Skeletal muscle tissue (tissue), 4 donors: ENCODE results near the gene CDC14B. TPM values are rescaled to one million over a fixed set of nuclear protein-coding genes. Genes with fewer than 3 reads are reported as not detected.
"Not testable (repeated sequence)": the region's sequence is repeated elsewhere in the genome, so short reads cannot be mapped to it uniquely, and the experiment has no call there.

Experiments
- H3K27ac ChIP-seq: one replicate; pipeline ENCODE4 v1.7.0; 2013; ENCODE audit warnings: mild to moderate bottlenecking, low read depth, low read length, inconsistent platforms
- H3K27me3 ChIP-seq, 3 donors: one replicate each; pipeline ENCODE4 v1.7.0; 2013; ENCODE audit warnings: low read length in 3 of 3; ENCODE audit not compliant: control insufficient read depth in 3 of 3, insufficient read depth in 3 of 3
- H3K36me3 ChIP-seq, 3 donors: one replicate each; pipeline ENCODE4 v1.7.0; 2013; ENCODE audit warnings: low read length in 3 of 3; ENCODE audit not compliant: control insufficient read depth in 3 of 3, insufficient read depth in 3 of 3
- H3K4me1 ChIP-seq, 3 donors: one replicate each; pipeline ENCODE4 v1.7.0; 2013; ENCODE audit warnings: low read length in 3 of 3, mild to moderate bottlenecking in 3 of 3; ENCODE audit not compliant: control insufficient read depth in 3 of 3, insufficient read depth in 3 of 3
- H3K4me3 ChIP-seq, 3 donors: one replicate each; pipeline ENCODE4 v1.7.0; 2013; ENCODE audit warnings: low read length in 3 of 3
- H3K9ac ChIP-seq, 3 donors: one replicate each; pipeline ENCODE4 v1.7.0; 2013; ENCODE audit warnings: low read length in 3 of 3, mild to moderate bottlenecking in 3 of 3, moderate library complexity in 2 of 3, low read depth in 1 of 3
- H3K9me3 ChIP-seq, 3 donors: one replicate each; pipeline ENCODE4 v1.7.0; 2013; ENCODE audit warnings: low read length in 3 of 3; ENCODE audit not compliant: control insufficient read depth in 3 of 3
- total RNA-seq: library from RNA; depleted of rRNA; stranded (reverse); fragments of >200 nt; gene quantifications from one replicate; pipeline ENCODE4 v1.2.3, GENCODE V29; 2014
- donor health status: Osteomylitis.

CDC14B gene
- total RNA-seq, 1 donor from 2014 or later, result 45.9 TPM

DNA sequence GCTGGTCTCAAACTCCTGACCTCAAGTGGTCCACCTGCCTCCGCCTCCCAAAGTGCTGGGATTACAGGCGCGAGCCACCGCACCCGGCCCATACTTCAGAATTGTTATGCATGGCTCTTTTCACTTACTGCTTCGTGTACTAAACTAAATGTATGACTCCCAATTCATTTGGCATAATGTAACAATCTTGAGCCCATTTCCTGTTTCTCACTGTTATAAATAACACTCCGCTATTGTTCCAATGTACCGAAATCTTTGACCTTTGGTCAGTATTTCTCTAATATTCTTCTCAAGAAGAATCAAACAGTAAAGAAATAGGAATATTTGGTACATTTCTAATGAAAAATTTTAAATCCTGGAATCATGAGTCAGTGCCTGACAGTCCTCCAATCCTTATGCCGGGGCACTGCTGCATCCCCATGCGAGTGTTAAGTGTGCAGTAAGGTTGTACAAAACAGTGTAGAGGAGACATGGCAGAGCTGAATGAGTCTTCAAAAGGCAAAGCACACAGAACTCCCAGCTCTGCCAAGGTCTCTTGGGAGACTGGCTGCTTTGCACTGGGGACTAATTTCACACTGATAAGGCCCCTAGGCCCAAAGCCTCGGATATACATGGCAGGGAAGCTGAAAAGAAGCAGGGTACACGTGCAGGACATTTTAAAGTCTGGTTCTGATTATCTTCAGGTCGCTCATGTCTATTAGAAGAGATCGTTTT, 111.3 kb downstream of the CDC14B start:
- Histone ChIP-seq H3K4me1 (peaks cover 0 to 6% (median under 1%) of the 10 kb centered on the region in 3 donors), H3K4me3 (no peak overlapping the region), H3K27ac (no peak overlapping the region), H3K36me3 (peaks cover 0 to 2% (median 0%) of the 10 kb centered on the region in 3 donors), H3K27me3 (no peaks in the 10 kb centered on the region), H3K9ac (no peak overlapping the region), H3K9me3 (no peaks in the 10 kb centered on the region)

DNA sequence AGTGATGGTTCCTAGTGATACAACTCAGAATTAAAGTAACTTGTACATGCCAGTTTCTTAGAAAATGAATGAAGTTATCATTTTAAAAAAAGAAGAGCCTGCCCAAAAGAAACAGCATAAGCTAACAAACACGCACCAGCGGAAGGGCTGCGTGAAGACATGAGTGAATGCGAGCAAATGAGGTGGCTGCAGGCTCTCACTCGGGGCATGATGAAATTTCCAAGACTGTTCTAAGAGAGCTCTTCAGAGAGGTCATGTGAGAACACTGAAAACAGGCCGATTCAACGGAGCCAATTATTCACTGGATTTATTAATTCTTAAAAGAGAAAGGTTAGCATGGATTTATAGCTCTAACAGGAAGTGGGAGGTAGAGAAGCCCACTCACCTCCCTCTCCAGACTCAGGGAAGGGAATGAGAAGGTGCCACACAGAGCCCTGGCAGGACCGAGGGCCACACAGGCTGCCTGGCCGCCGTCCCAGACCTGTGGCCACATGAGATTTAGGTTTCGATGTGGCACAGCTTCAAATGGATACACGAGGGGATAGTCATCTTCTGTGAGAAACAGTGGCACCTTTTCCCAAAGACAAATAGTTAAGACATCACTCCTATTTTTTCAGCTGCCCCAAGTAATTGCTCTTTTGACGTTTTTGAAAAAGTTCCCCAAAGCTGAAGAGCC, 114.2 kb downstream of the CDC14B start:
- H3K27ac ChIP-seq, result no peak overlapping the region
- no peaks in the 10 kb centered on the region for H3K36me3 ChIP-seq
- no peak overlapping the region for H3K4me3 ChIP-seq
- no peak overlapping the region for H3K9ac ChIP-seq
- no peaks in the 10 kb centered on the region for H3K9me3 ChIP-seq
- H3K4me1 ChIP-seq, result peaks cover 0 to 4% (median 0%) of the 10 kb centered on the region in 3 donors
- H3K27me3 ChIP-seq, result no peaks in the 10 kb centered on the region

DNA sequence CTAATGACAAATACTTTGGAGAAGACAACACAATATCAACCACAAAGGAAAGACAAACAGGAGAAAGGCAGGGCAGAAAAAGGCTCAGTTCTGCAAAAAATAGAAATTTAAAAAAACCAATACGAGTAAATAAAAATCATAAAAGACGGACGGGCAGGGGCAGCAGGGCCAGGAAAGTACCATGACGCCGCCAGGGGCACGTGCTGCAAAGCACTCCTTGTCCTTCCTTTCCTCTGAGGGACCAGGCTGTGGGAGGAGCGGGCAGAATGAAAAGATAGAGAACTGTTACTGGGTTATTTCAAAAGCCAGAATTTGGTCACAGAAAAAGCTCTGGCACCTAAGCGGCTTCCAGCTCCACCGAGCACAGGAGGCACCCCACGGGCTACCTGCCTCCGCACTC, 115.7 kb downstream of the CDC14B start:
- no peak overlapping the region for H3K9ac ChIP-seq
- H3K27ac ChIP-seq, result no peak overlapping the region
- H3K9me3 ChIP-seq, result no peaks in the 10 kb centered on the region
- no peak overlapping the region for H3K4me3 ChIP-seq
- H3K36me3 ChIP-seq, result no peaks in the 10 kb centered on the region
- H3K4me1 ChIP-seq, result peaks cover 0 to 4% (median 0%) of the 10 kb centered on the region in 3 donors
- H3K27me3 ChIP-seq, result no peaks in the 10 kb centered on the region

DNA sequence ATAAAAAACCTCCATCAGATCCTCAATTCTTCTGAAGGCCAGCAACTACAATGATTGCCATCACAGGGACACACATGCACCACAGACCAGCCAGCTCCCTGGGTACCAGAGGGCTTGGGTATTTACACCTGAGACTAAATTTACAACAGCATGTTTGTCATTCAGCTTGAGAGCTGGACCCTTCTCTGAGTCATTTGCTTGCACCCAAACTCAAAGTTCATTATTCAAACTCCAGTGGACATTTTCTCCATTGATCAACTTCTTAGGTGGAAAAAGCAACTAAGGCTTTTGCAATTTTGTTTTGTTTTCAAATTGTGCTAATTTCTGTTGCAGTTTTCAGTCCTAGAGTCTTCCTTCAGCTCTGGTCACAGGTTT, 116.3 kb downstream of the CDC14B start:
- H3K36me3 ChIP-seq, H3K9ac ChIP-seq, H3K27ac ChIP-seq, H3K27me3 ChIP-seq, H3K9me3 ChIP-seq, H3K4me1 ChIP-seq, H3K4me3 ChIP-seq: not testable (repeated sequence)

DNA sequence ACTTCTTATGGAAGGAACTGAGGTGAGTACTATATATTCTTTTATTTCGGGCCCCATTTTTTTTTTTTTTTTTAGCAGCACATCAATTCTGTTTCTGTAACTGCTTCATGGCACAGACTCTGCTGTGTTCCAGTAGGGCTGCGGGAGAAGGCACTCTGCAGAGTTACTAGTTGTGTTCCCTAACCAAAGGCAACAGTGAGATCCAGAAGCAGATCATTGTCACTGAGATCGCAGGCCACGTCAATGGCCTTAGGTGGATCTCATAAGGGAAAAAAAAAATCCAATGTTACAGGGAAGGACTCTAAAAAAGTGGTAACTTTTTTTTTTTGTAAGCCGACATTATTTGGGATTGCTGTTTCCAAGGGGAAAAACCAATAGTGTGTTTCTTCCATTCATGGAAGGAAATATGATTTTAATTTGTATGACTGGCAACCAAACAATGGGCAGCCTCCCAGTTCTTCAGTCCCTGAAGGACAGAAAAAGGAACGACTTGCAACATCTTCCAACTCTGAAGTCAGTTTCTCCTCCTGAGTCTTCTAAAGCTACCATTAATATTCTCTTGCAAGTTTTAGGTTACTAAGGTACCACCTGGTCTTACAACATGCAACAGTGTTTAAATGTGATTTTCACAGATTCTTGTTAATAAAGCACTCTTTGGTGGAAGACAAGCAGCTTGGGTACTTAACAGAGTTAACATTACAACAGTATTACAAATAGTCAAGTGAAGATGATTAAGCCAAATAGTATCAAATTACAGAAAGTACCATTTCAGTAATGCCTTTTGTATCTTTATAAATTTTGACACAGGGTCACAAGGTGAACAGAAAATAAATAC, 116.9 kb downstream of the CDC14B start:
- Histone ChIP-seq H3K4me3 (no peak overlapping the region), H3K27me3 (no peaks in the 10 kb centered on the region), H3K9ac (no peak overlapping the region), H3K27ac (peak overlapping the region; percentile 20), H3K4me1 (no peaks in the 10 kb centered on the region), H3K36me3 (no peaks in the 10 kb centered on the region), H3K9me3 (no peaks in the 10 kb centered on the region)

DNA sequence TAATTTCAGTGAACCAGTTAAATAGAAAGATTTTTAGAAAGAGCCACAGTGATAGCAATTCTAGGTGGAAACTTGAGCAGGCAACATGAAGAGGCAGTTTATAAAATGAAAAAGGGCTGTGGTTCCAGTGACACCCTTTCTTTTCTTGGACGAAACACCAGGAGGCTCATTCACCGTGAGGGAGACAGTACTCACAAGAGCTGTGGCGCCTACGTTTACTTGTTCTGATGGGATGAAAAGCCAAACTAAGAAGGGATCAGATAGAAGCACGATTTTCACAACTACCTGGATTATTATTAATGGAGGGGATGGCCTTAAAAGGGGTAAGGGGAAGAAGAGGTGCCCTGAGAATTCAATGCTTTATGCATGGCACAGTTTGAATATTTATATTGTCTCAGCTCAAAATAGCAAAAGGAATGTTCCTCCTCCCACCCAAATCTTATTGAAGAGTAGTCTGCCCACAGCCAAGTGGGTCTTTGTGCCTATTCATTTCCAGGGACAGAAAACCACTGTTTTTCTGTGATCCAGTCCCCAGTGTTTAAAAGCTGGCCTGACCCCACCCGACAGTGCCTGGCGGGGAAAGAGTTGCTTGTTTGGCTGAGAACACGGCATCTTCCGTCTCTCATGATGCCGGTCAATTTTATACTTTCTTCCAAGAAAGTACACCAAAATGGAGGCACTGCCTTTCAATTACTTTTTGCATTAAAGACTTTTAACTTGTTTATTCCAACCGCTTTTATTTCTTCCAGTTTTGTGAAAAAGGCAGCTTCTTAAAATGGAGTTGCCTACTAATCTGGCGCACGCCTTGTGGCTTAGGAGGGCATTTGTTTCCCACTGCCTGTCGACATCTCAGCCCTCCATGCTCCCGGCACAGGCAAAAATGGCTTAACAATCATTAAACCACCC, 117.8 kb downstream of the CDC14B start:
- H3K4me1 ChIP-seq, result no peaks in the 10 kb centered on the region
- H3K9me3 ChIP-seq, result no peaks in the 10 kb centered on the region
- H3K27me3 ChIP-seq, result no peaks in the 10 kb centered on the region
- no peak overlapping the region for H3K4me3 ChIP-seq
- peak overlapping the region; percentile 20 for H3K27ac ChIP-seq
- H3K36me3 ChIP-seq, result no peaks in the 10 kb centered on the region
- H3K9ac ChIP-seq, result no peak overlapping the region

DNA sequence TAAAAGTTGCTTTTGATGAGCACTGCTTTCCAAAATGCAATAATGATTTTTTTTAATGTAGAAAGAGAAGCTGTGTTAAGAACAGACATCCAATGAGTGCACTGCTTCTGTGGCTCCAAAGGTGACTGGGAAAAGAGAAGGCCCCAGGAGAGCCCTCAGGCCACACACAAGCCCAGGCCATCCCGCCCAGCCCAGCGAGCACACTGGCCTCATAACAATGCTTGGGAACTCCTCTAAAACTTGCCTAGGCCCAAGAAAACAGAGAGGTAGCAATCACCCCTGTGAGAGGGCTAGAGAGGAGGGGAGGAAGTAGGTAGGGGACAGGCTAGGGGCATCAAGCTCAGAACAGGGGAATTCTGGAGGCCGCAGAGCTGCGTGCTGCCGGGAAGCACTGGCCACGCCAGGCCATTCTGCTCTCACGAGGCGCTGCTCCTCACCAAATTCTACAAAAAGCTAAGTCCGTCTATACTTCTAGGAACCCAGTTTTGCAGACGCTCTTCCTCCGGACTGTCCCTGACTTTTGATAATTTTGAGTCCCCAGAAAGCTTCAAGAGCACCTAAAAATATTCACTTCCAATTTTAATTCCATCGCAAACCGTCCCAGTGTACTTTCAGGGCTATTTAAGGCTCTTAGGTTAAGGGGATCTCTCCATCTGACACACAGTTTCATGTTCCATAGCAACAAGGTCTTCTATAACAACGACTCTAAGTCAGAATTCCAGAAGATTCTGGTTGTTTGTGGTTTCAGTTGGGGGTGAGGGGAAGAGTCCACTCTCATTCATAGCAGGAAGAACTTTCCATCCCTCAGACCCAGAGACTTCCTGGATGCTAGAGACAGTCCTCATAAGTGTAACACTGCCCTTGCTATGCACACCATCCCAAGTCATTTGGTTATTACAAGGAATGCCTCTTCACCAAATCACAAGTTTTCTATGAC, 118.7 kb downstream of the CDC14B start:
- no peak overlapping the region for H3K27ac ChIP-seq
- H3K4me1 ChIP-seq, result no peaks in the 10 kb centered on the region
- no peak overlapping the region for H3K9ac ChIP-seq

DNA sequence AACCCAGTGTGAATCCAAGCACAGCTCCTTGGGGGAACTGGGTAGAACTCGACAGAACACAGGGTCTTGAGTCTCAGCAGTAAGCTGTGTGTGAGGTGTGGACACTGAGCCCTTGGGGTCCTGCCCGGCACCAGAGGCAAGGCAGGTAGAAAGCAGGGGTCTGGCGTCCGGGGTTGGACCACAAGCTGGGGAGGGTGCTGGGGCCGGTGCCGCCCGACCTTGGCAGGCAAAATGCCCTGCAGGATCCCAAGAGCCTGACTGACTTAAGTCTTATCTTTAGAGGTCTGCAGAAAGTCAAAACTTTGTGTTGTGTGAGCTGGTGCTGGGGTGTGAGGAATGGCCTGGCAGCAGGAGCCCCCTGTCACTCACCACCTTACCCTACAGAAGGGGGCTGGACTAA, 120.4 kb downstream of the CDC14B start:
- H3K27ac ChIP-seq, result no peak overlapping the region
- H3K4me3 ChIP-seq, result no peak overlapping the region
- H3K9ac ChIP-seq, result no peak overlapping the region
- peaks cover 0 to under 1% (median 0%) of the 10 kb centered on the region in 3 donors for H3K36me3 ChIP-seq
- H3K4me1 ChIP-seq, result peaks cover 0 to 2% (median 0%) of the 10 kb centered on the region in 3 donors
- no peaks in the 10 kb centered on the region for H3K9me3 ChIP-seq
- no peaks in the 10 kb centered on the region for H3K27me3 ChIP-seq

More for the DNA sequence above, 118.7 kb downstream of the CDC14B start:
- no peaks in the 10 kb centered on the region for H3K27me3 ChIP-seq
- no peaks in the 10 kb centered on the region for H3K9me3 ChIP-seq
- H3K36me3 ChIP-seq, result no peaks in the 10 kb centered on the region
- no peak overlapping the region for H3K4me3 ChIP-seq

DNA sequence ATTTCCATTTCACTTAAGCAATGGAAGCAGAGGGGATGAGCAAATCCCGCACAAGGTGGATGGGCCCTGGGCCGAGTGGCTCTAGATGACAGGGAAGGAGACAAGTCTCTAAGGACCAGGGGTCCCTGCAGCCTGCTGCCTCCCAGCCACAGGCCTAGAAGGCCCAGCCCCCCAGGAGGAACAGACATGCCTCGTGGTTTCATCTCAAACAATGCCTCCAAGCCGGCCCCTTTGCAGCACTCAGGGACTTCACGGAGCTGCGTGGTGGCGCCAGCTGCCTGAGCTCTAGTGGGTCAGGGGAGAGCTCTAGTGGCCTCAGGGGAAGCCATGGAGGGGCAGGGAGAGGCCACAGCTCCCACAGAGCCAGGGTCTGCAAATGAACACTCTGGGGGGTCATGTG, 120.8 kb downstream of the CDC14B start:
- Histone ChIP-seq H3K27ac (no peak overlapping the region), H3K36me3 (peaks cover 0 to 3% (median 0%) of the 10 kb centered on the region in 3 donors), H3K27me3 (no peaks in the 10 kb centered on the region), H3K9me3 (no peaks in the 10 kb centered on the region), H3K4me3 (no peak overlapping the region), H3K9ac (no peak overlapping the region), H3K4me1 (peaks cover 0 to 3% (median 0%) of the 10 kb centered on the region in 3 donors)
